ENCODE data around the gene NOL4L. TPM values are rescaled to one million over a fixed set of nuclear protein-coding genes. Genes with fewer than 3 reads are reported as not detected.

NOL4L gene
- total RNA-seq, 1 experiment from 2014 or later = 31.7 TPM

DNA sequence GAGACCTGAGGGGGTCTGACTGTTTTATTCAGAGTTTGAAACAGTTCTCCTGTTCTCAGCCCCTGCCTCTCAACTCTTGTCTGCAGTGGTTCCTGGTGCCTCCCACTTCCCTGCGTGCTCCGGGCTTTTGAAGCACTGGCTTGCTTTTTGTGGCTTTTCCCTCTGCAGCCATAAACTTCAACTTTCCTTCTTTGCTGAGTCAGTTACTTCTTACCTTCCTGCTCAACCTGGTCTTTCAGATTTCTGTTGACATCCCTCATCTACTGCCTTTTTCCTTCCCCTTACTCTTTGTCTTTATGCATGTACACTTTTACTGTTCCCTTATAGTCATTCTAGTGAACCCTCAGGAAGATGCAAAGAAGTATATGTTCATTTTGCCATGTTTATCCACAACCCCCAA is 169.6 kb downstream of the NOL4L start:
- TF ChIP-seq, protein P1, sequence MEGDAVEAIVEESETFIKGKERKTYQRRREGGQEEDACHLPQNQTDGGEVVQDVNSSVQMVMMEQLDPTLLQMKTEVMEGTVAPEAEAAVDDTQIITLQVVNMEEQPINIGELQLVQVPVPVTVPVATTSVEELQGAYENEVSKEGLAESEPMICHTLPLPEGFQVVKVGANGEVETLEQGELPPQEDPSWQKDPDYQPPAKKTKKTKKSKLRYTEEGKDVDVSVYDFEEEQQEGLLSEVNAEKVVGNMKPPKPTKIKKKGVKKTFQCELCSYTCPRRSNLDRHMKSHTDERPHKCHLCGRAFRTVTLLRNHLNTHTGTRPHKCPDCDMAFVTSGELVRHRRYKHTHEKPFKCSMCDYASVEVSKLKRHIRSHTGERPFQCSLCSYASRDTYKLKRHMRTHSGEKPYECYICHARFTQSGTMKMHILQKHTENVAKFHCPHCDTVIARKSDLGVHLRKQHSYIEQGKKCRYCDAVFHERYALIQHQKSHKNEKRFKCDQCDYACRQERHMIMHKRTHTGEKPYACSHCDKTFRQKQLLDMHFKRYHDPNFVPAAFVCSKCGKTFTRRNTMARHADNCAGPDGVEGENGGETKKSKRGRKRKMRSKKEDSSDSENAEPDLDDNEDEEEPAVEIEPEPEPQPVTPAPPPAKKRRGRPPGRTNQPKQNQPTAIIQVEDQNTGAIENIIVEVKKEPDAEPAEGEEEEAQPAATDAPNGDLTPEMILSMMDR (conservative IDR thresholded peaks at IDR 0.05) = no peak
- Histone ChIP-seq H2BK120ac (ENCODE audit: low read depth, low read length, poor library complexity, severe bottlenecking) (no peak overlapping the region), H3K9ac (ENCODE audit: extremely low read depth, insufficient read length, low read length) (no peak overlapping the region), H3T11ph (ENCODE audit: low read length) (no peak overlapping the region), H3K56ac (ENCODE audit: insufficient read length, low read depth, low read length) (no peak overlapping the region), H3K27ac (ENCODE audit: insufficient read length, low read depth, low read length) (no peak overlapping the region), H3K79me2 (ENCODE audit: insufficient read depth, low read length) (no peaks in the 10 kb centered on the region), H3K9me3 (ENCODE audit: control insufficient read depth, low read depth, low read length) (no peaks in the 10 kb centered on the region), H4K8ac (replicated peaks; ENCODE audit: insufficient read length, low read depth, low read length) (no peak overlapping the region), H3K27me3 (ENCODE audit: insufficient read depth, low read length) (no peaks in the 10 kb centered on the region), H3K18ac (ENCODE audit: insufficient read length, low read depth, low read length) (no peak overlapping the region), H3K4ac (ENCODE audit: low read depth, low read length) (no peak overlapping the region), H2BK20ac (ENCODE audit: low read depth, low read length, poor library complexity, severe bottlenecking) (no peak overlapping the region), H3K4me1 (ENCODE audit: insufficient read depth, low read length) (no peaks in the 10 kb centered on the region), H4K91ac (ENCODE audit: insufficient read length, low read depth, low read length) (no peak overlapping the region), H2BK12ac (ENCODE audit: insufficient read length, low read depth, low read length) (no peak overlapping the region), H4K20me1 (ENCODE audit: control insufficient read depth, insufficient read depth, insufficient read length) (no peaks in the 10 kb centered on the region), H3K23ac (ENCODE audit: insufficient read length, low read depth, low read length) (no peak overlapping the region), H3K79me1 (ENCODE audit: insufficient read depth, low read depth, low read length, poor library complexity, severe bottlenecking) (no peaks in the 10 kb centered on the region), H2AK5ac (ENCODE audit: insufficient read length, low read length) (no peak overlapping the region), H3K4me2 (ENCODE audit: insufficient read depth, insufficient read length, low read length) (no peak overlapping the region), H2BK5ac (ENCODE audit: insufficient read length, low read length) (no peak overlapping the region), H2BK15ac (ENCODE audit: low read depth, low read length) (no peak overlapping the region), H3K14ac (ENCODE audit: insufficient read depth, low read length) (no peak overlapping the region), H2AFZ (ENCODE audit: low read length) (no peak overlapping the region), H3K23me2 (ENCODE audit: insufficient read length, low read depth, low read length, poor library complexity, severe bottlenecking) (no peaks in the 10 kb centered on the region), H4K5ac (ENCODE audit: insufficient read length, low read depth, low read length) (no peak overlapping the region)
- no CpG with 5 or more reads among the region's 2 CpGs for WGBS (ENCODE audit: extremely low coverage, insufficient read length, low lambda C conversion rate)
- Mint-ChIP-seq H3K9me3 (no peaks in the 10 kb centered on the region), H3K4me3 (no peak overlapping the region), H3K36me3 (ENCODE audit: insufficient read depth in 1 of 3, low read depth in 3 of 3) (no peaks in the 10 kb centered on the region), H3K27me3 (ENCODE audit: low read depth) (no peaks in the 10 kb centered on the region), H3K27ac (peak overlapping the region in 2 of 3 experiments; percentile 36 to 41; a peak in 3 of 7 replicates), H3K4me1 (peaks cover 11 to 14% of the 10 kb centered on the region in 2 experiments)
- DNase-seq = no peak
